GM12878 (cell line): ENCODE measurements around the gene TRIM32. TPM values are rescaled to one million over a fixed set of nuclear protein-coding genes. Genes with fewer than 3 reads are reported as not detected.

ENCODE experiments used
- ATAC-seq: fragments of 200-7000 bp; cut with Tn5 transposase; 3 replicates; pipeline ENCODE4 v1.9.1; 2020; ENCODE audit warnings: mild to moderate bottlenecking, moderate library complexity
- BruUV-seq: library from RNA; stranded (reverse); fragments of 400-500 nt; replicated peaks from 2 replicates; lab custom pipeline; 2021; lab: Mats Ljungman, UMichigan
- CTCF ChIA-PET: fragments of 300-600 bp; sonication (Branson Sonifier 250); formaldehyde crosslinking; extraction: SDS; loops from one replicate; lab custom pipeline; 2021; ENCODE audit warnings: inconsistent platforms; lab: Yijun Ruan, JAX
- POLR2A ChIA-PET: fragments of 350-600 bp; formaldehyde crosslinking; extraction: SDS; loops from one replicate; lab custom pipeline; 2021; ENCODE audit warnings: inconsistent platforms; lab: Charles Lee
- RAD21 ChIA-PET: fragments of 300-600 bp; sonication (Branson Sonifier 250); formaldehyde crosslinking; loops from one replicate; lab custom pipeline; 2023; ENCODE audit warnings: antibody characterized with exemption; ENCODE audit not compliant: unreplicated experiment; lab: Charles Lee
- SMC1A ChIA-PET: fragments of 300-600 bp; sonication (Branson Sonifier 250); formaldehyde crosslinking; loops from one replicate; lab custom pipeline; 2023; ENCODE audit not compliant: unreplicated experiment, uncharacterized antibody; lab: Charles Lee
- DNase-seq: peaks from one replicate; pipeline ENCODE4 v3.0.0-alpha.2; 2011; ENCODE audit warnings: low read depth, low spot score
- FAIRE-seq: peaks from 3 replicates; lab custom pipeline; 2011; peaks lifted over from hg19 to GRCh38; lab: Jason Lieb, UNC
- H2AFZ ChIP-seq: 2 replicates; pipeline ENCODE4 v1.6.0; 2011; ENCODE audit warnings: low read depth, low read length, control low read depth; ENCODE audit not compliant: control insufficient read depth
- H3K27ac ChIP-seq: 2 replicates; pipeline ENCODE4 v1.5.1; 2011; ENCODE audit warnings: control low read depth; ENCODE audit not compliant: control insufficient read depth, insufficient read depth
- H3K27me3 ChIP-seq, 2 experiments: replicated peaks in 1 of 2; 2 replicates each; pipeline versions ENCODE4 v1.6.0 to v1.6.1; 2011; ENCODE audit warnings: low read length in 1 of 2; ENCODE audit not compliant: control insufficient read depth in 2 of 2, insufficient read depth in 2 of 2
- H3K36me3 ChIP-seq, 2 experiments: 2 replicates each; pipeline ENCODE4 v1.5.1; 2011; ENCODE audit warnings: low read length in 1 of 2; ENCODE audit not compliant: control insufficient read depth in 2 of 2, insufficient read depth in 2 of 2
- H3K4me1 ChIP-seq: 2 replicates; pipeline ENCODE4 v1.6.1; 2011; ENCODE audit warnings: mild to moderate bottlenecking, low read length, moderate library complexity, mixed read lengths; ENCODE audit not compliant: control insufficient read depth, insufficient read depth
- H3K4me2 ChIP-seq: 2 replicates; pipeline ENCODE4 v1.6.0; 2011; ENCODE audit warnings: control low read depth; ENCODE audit not compliant: control insufficient read depth, insufficient read depth
- H3K4me3 ChIP-seq: fragments of 200-600 bp; sonication (generic); 2 replicates; pipeline ENCODE4 v1.5.1; 2016
- H3K79me2 ChIP-seq: 2 replicates; pipeline ENCODE4 v1.6.0; 2011; ENCODE audit warnings: low read length; ENCODE audit not compliant: control insufficient read depth, insufficient read depth
- H3K9ac ChIP-seq: 2 replicates; pipeline ENCODE4 v1.8.0; 2011; ENCODE audit warnings: low read length, control low read depth, mixed read lengths; ENCODE audit not compliant: control insufficient read depth, insufficient read depth
- H3K9me3 ChIP-seq: replicated peaks from 3 replicates; pipeline ENCODE4 v1.5.1; 2011; ENCODE audit warnings: mild to moderate bottlenecking, low read length; ENCODE audit not compliant: control insufficient read depth, insufficient read depth
- H4K20me1 ChIP-seq: 2 replicates; pipeline ENCODE4 v1.6.0; 2011; ENCODE audit not compliant: control insufficient read depth, insufficient read depth
- DPF2 ChIP-seq: fragments of 450-650 bp; IDR thresholded peaks from 2 replicates; pipeline ENCODE4 v1.6.1; 2017; ENCODE audit warnings: mild to moderate bottlenecking
- IKZF1 ChIP-seq: fragments of 450-650 bp; conservative IDR thresholded peaks from 2 replicates; pipeline ENCODE4 v1.6.1; 2017; ENCODE audit warnings: antibody characterized with exemption, mild to moderate bottlenecking
- KAT2A ChIP-seq: conservative IDR thresholded peaks from 2 replicates; pipeline ENCODE4 v1.6.1; 2011; ENCODE audit warnings: low read depth, low read length; ENCODE audit not compliant: control insufficient read depth
- NR2C2 ChIP-seq: IDR thresholded peaks from 2 replicates; pipeline ENCODE4 v1.6.1; 2011; ENCODE audit warnings: borderline replicate concordance, low read depth; ENCODE audit not compliant: control insufficient read depth, insufficient read length
- NR2F1 ChIP-seq: fragments of 450-650 bp; conservative IDR thresholded peaks from 2 replicates; pipeline ENCODE4 v1.6.1; 2017; ENCODE audit warnings: mild to moderate bottlenecking
- RELA ChIP-seq: fragments of 450-650 bp; IDR thresholded peaks from 2 replicates; pipeline ENCODE4 v1.8.0; 2014; ENCODE audit warnings: borderline replicate concordance; ENCODE audit not compliant: partially characterized antibody
- SPI1 ChIP-seq: IDR thresholded peaks from 2 replicates; pipeline ENCODE4 v1.6.1; 2011; ENCODE audit warnings: low read depth, mild to moderate bottlenecking, low read length, moderate library complexity, borderline replicate concordance; ENCODE audit not compliant: insufficient read depth
- SREBF2 ChIP-seq: IDR thresholded peaks from 2 replicates; pipeline ENCODE4 v1.6.1; 2012; ENCODE audit warnings: mild to moderate bottlenecking, low read length
- TBL1XR1 ChIP-seq: IDR thresholded peaks from 2 replicates; pipeline ENCODE4 v1.6.1; 2012; ENCODE audit warnings: low read depth, low read length, improper control_type of control experiment
- TCF12 ChIP-seq: IDR thresholded peaks from 2 replicates; pipeline ENCODE4 v1.6.1; 2011; ENCODE audit warnings: low read depth, mild to moderate bottlenecking, low read length
- TCF7 ChIP-seq: IDR thresholded peaks from 2 replicates; pipeline ENCODE4 v1.6.1; 2014; ENCODE audit warnings: antibody characterized with exemption, borderline replicate concordance
- ZNF207 ChIP-seq: fragments of 450-650 bp; IDR thresholded peaks from 2 replicates; pipeline ENCODE4 v1.6.1; 2014; ENCODE audit warnings: antibody characterized with exemption, mild to moderate bottlenecking, borderline replicate concordance
- ZNF217 ChIP-seq: fragments of 450-650 bp; IDR thresholded peaks from 2 replicates; pipeline ENCODE4 v1.6.1; 2017; ENCODE audit warnings: antibody characterized with exemption, mild to moderate bottlenecking
- WGBS: methylation state at CpG from one replicate; pipeline ENCODE4 v1.1.6; 2016; ENCODE audit warnings: low lambda C conversion rate; ENCODE audit not compliant: insufficient replicate concordance, insufficient coverage; ENCODE audit errors: missing lambda C conversion rate; 5-methylcytosine and 5-hydroxymethylcytosine counted together
- in situ Hi-C: fragments of 300-500 bp; cut with MboI; formaldehyde crosslinking; loops from 9 replicates; pipeline ENCODE4 v1.14.3; 2018; ENCODE audit warnings: mixed read lengths
- intact Hi-C: fragments of 100-400 bp; cut with micrococcal nuclease; formaldehyde crosslinking; loops from one replicate; pipeline ENCODE4 v1.14.2; 2022; ENCODE audit not compliant: unreplicated experiment
- polyA plus RNA-seq, 11 experiments: library from polyadenylated mRNA; depleted of rRNA in 4 of 11; unstranded in 6 of 11; stranded (reverse) in 5 of 11; fragments of >200 nt; fragmentation: Nextera tagmentation in 4 of 11; fragmentation: Illumina TruSeq in 1 of 11; extraction: Ambion mirVana in 4 of 11; extraction: Trizol in 1 of 11; gene quantifications; 1 replicate in 1 of 11; 2 replicates in 10 of 11; pipeline versions ENCODE4 v1.2.1 to v1.2.3, GENCODE V29; 2011 to 2016; ENCODE audit warnings: inconsistent platforms in 2 of 11, missing spikeins in 2 of 11, low read depth in 1 of 11
- total RNA-seq, 4 experiments: library from RNA; depleted of rRNA in 3 of 4; stranded (reverse); fragments of >200 nt in 3 of 4; fragmentation: Illumina TruSeq in 1 of 4; extraction: Trizol in 1 of 4; gene quantifications; 2 replicates each; pipeline versions ENCODE4 v1.2.1 to v1.2.3, GENCODE V29; 2013 to 2021
- TF ChIP-seq, protein P1 (sequence below): fragments of 450-650 bp; IDR thresholded peaks from 2 replicates; pipeline ENCODE4 v1.6.1; 2017; ENCODE audit warnings: mild to moderate bottlenecking
- TF ChIP-seq, protein P2 (sequence below): IDR thresholded peaks from 2 replicates; pipeline ENCODE4 v1.6.1; 2012; ENCODE audit warnings: low read length, inconsistent platforms
- TF ChIP-seq, protein P3 (sequence below): IDR thresholded peaks from 2 replicates; pipeline ENCODE4 v1.6.1; 2012; ENCODE audit warnings: mild to moderate bottlenecking, low read depth, low read length

TRIM32 gene
- total and polyA plus RNA-seq, 10 of the 15 experiments (the other 5 are each of a cell fraction or from before 2014, with no cell fraction given) = 7.1 to 23.8 (median 12.2) TPM

DNA sequence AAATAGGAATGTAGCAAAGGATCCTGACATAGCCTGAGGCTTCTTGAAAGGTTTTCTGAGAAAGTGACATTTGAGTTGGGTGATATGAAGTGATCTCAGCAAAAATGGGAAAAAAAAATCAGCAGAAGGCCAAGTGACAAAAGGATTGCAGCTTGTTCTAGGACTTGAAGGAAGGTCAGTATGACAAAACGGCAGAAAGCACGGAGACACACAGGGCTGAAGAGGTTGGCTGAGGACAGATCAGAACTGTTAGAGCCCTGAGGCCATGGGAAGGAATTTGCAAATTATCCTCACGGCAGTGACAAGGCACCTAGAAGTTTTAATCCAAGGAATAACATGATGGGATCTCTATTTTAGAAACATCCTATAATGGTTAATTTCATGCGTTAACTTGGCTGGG lies 31.0 kb downstream of the TRIM32 start (continued):
- no peak for TF ChIP-seq RELA
- TF ChIP-seq, protein P1, sequence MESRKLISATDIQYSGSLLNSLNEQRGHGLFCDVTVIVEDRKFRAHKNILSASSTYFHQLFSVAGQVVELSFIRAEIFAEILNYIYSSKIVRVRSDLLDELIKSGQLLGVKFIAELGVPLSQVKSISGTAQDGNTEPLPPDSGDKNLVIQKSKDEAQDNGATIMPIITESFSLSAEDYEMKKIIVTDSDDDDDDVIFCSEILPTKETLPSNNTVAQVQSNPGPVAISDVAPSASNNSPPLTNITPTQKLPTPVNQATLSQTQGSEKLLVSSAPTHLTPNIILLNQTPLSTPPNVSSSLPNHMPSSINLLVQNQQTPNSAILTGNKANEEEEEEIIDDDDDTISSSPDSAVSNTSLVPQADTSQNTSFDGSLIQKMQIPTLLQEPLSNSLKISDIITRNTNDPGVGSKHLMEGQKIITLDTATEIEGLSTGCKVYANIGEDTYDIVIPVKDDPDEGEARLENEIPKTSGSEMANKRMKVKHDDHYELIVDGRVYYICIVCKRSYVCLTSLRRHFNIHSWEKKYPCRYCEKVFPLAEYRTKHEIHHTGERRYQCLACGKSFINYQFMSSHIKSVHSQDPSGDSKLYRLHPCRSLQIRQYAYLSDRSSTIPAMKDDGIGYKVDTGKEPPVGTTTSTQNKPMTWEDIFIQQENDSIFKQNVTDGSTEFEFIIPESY = no peak
- TF ChIP-seq TBL1XR1 = no peak
- no peak for TF ChIP-seq DPF2
- no peak for TF ChIP-seq IKZF1
- TF ChIP-seq ZNF217 = no peak
- TF ChIP-seq KAT2A = no peak
- TF ChIP-seq SREBF2 = no peak
- no peak for TF ChIP-seq TCF7
- TF ChIP-seq SPI1 = no peak

DNA sequence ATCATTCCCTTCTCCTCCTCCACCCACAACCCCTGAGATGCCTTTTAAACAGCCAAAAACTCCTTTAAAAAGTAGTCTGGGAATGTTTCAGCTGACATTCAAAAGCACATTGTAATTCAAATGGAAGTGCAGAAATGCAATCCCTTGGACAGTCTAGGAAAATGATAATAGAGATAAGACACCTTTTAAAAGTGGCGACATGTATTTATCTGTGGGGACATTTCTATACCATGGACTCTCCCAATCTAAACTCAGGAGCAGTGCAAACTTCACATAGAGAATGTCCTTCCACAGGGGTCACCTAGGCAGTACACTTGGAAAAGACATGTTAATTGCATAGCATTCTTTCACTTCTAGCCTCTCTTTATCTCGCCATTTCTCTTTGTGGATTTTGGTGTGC lies 33.0 kb downstream of the TRIM32 start:
- no peak overlapping the region for H3K9ac ChIP-seq
- TF ChIP-seq ZNF207 = no peak
- TF ChIP-seq NR2C2 = no peak
- no peak for TF ChIP-seq TCF12
- TF ChIP-seq NR2F1 = no peak
- TF ChIP-seq, protein P2, sequence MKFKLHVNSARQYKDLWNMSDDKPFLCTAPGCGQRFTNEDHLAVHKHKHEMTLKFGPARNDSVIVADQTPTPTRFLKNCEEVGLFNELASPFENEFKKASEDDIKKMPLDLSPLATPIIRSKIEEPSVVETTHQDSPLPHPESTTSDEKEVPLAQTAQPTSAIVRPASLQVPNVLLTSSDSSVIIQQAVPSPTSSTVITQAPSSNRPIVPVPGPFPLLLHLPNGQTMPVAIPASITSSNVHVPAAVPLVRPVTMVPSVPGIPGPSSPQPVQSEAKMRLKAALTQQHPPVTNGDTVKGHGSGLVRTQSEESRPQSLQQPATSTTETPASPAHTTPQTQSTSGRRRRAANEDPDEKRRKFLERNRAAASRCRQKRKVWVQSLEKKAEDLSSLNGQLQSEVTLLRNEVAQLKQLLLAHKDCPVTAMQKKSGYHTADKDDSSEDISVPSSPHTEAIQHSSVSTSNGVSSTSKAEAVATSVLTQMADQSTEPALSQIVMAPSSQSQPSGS = no peak
- TF ChIP-seq TCF7 = no peak
- TF ChIP-seq, protein P3, sequence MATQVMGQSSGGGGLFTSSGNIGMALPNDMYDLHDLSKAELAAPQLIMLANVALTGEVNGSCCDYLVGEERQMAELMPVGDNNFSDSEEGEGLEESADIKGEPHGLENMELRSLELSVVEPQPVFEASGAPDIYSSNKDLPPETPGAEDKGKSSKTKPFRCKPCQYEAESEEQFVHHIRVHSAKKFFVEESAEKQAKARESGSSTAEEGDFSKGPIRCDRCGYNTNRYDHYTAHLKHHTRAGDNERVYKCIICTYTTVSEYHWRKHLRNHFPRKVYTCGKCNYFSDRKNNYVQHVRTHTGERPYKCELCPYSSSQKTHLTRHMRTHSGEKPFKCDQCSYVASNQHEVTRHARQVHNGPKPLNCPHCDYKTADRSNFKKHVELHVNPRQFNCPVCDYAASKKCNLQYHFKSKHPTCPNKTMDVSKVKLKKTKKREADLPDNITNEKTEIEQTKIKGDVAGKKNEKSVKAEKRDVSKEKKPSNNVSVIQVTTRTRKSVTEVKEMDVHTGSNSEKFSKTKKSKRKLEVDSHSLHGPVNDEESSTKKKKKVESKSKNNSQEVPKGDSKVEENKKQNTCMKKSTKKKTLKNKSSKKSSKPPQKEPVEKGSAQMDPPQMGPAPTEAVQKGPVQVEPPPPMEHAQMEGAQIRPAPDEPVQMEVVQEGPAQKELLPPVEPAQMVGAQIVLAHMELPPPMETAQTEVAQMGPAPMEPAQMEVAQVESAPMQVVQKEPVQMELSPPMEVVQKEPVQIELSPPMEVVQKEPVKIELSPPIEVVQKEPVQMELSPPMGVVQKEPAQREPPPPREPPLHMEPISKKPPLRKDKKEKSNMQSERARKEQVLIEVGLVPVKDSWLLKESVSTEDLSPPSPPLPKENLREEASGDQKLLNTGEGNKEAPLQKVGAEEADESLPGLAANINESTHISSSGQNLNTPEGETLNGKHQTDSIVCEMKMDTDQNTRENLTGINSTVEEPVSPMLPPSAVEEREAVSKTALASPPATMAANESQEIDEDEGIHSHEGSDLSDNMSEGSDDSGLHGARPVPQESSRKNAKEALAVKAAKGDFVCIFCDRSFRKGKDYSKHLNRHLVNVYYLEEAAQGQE = no peak
- CTCF ChIA-PET = interaction anchor here (2.3 kb wide), 1 partner anchor 15 kb away, joined by 7 read pairs; no protein-coding TSS in a partner anchor
- in situ Hi-C loops = no loop called here
- DNase-seq (no peak), ATAC-seq (no peak), FAIRE-seq (no peak)
- H3K36me3 ChIP-seq = no peaks in the 10 kb centered on the region
- no peak overlapping the region for H2AFZ ChIP-seq
- POLR2A ChIA-PET = no interaction called here
- no TSS peak for BruUV-seq
- SMC1A ChIA-PET = no interaction called here
- no peaks in the 10 kb centered on the region for H3K4me1 ChIP-seq
- no peak overlapping the region for H3K4me3 ChIP-seq
- H3K9me3 ChIP-seq = no peaks in the 10 kb centered on the region
- intact Hi-C loops = no loop called here
- RAD21 ChIA-PET = no interaction called here
- no peak overlapping the region for H3K27ac ChIP-seq
- H3K4me2 ChIP-seq = no peak overlapping the region
- no peaks in the 10 kb centered on the region for H3K79me2 ChIP-seq
- no peaks in the 10 kb centered on the region; a peak in 1 of 4 replicates for H3K27me3 ChIP-seq
- WGBS = 18% methylated on average over 2 of the region's 2 CpGs
- no peaks in the 10 kb centered on the region for H4K20me1 ChIP-seq
